Osteoblast (primary cell): ENCODE measurements around the gene UCN2. TPM values are rescaled to one million over a fixed set of nuclear protein-coding genes. Genes with fewer than 3 reads are reported as not detected.
A peak's percentile ranks its signal among the peaks of the same experiment; 100 is the strongest.

ENCODE experiments used
- DNase-seq: peaks from one replicate; pipeline ENCODE4 v3.0.0; 2011; ENCODE audit warnings: low spot score, mixed read lengths; ENCODE audit not compliant: insufficient read length; ENCODE audit errors: missing footprints
- H2AFZ ChIP-seq: 2 replicates; pipeline ENCODE4 v1.6.0; 2011; ENCODE audit warnings: mild to moderate bottlenecking, low read length
- H3K27ac ChIP-seq: 2 replicates; pipeline ENCODE4 v1.5.1; 2011; ENCODE audit warnings: mild to moderate bottlenecking, low read depth, low read length, moderate library complexity
- H3K27me3 ChIP-seq: 2 replicates; pipeline ENCODE4 v1.6.0; 2012; ENCODE audit warnings: mild to moderate bottlenecking, control low read depth, inconsistent platforms, low read length, moderate library complexity; ENCODE audit not compliant: insufficient read depth
- H3K36me3 ChIP-seq: 2 replicates; pipeline ENCODE4 v1.5.1; 2011; ENCODE audit warnings: mild to moderate bottlenecking, low read length, control low read depth, moderate library complexity; ENCODE audit not compliant: insufficient read depth
- H3K4me1 ChIP-seq: 2 replicates; pipeline ENCODE4 v1.5.1; 2011; ENCODE audit warnings: mild to moderate bottlenecking, low read length, control low read depth, moderate library complexity; ENCODE audit not compliant: insufficient read depth
- H3K4me2 ChIP-seq: 2 replicates; pipeline ENCODE4 v1.6.0; 2011; ENCODE audit warnings: mild to moderate bottlenecking, low read length; ENCODE audit not compliant: insufficient read depth
- H3K4me3 ChIP-seq: fragments of 200-600 bp; sonication (generic); 3 replicates; pipeline ENCODE4 v1.5.1; 2012; ENCODE audit warnings: mild to moderate bottlenecking, low read length, inconsistent platforms; ENCODE audit not compliant: insufficient read depth
- H3K79me2 ChIP-seq: 2 replicates; pipeline ENCODE4 v1.6.0; 2012; ENCODE audit warnings: mild to moderate bottlenecking, low read length, control low read depth, inconsistent platforms; ENCODE audit not compliant: insufficient read depth
- H3K9me3 ChIP-seq: 2 replicates; pipeline ENCODE4 v1.5.1; 2011; ENCODE audit warnings: low read depth, low read length, control low read depth
- H4K20me1 ChIP-seq: 2 replicates; pipeline ENCODE4 v1.6.0; 2012; ENCODE audit warnings: mild to moderate bottlenecking, low read length, control low read depth; ENCODE audit not compliant: insufficient read depth
- total RNA-seq: library from RNA; depleted of rRNA; stranded (reverse); fragments of >200 nt; gene quantifications from 2 replicates; pipeline ENCODE4 v1.2.3, GENCODE V29; 2012
- TF ChIP-seq, protein P1 (sequence below): IDR thresholded peaks from 2 replicates; pipeline ENCODE4 v1.5.1; 2011; ENCODE audit warnings: mild to moderate bottlenecking, low read depth, low read length, moderate library complexity; ENCODE audit errors: extremely low read depth

UCN2 gene
- 0.29 and 0.72 TPM in 2 replicates for total RNA-seq

- Histone ChIP-seq H3K27me3 (no peaks in the 10 kb centered on the region), H3K36me3 (no peaks in the 10 kb centered on the region), H3K9me3 (no peaks in the 10 kb centered on the region), H3K79me2 (peaks cover 12% of the 10 kb centered on the region), H3K4me2 (peak within 1 kb of the TSS; percentile 58), H2AFZ (peak within 1 kb of the TSS; percentile 84), H3K4me1 (peaks cover 65% of the 10 kb centered on the region), H4K20me1 (peaks cover 2% of the 10 kb centered on the region), H3K4me3 (no peak within 1 kb of the TSS), H3K27ac (peak within 1 kb of the TSS; percentile 98)
- DNase-seq, result peak; percentile 85
- TF ChIP-seq, protein P1, sequence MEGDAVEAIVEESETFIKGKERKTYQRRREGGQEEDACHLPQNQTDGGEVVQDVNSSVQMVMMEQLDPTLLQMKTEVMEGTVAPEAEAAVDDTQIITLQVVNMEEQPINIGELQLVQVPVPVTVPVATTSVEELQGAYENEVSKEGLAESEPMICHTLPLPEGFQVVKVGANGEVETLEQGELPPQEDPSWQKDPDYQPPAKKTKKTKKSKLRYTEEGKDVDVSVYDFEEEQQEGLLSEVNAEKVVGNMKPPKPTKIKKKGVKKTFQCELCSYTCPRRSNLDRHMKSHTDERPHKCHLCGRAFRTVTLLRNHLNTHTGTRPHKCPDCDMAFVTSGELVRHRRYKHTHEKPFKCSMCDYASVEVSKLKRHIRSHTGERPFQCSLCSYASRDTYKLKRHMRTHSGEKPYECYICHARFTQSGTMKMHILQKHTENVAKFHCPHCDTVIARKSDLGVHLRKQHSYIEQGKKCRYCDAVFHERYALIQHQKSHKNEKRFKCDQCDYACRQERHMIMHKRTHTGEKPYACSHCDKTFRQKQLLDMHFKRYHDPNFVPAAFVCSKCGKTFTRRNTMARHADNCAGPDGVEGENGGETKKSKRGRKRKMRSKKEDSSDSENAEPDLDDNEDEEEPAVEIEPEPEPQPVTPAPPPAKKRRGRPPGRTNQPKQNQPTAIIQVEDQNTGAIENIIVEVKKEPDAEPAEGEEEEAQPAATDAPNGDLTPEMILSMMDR, result peak; percentile 21
Measured at GRCh38 chr3:48563382-48563918, at the start of gene UCN2. TSS of gene UCN2 (minus strand) at chr3:48563781. CDS start at chr3:48563124, 657 bp downstream.

- H3K9me3 ChIP-seq, result peaks cover 2% of the 10 kb centered on the region
- H3K79me2 ChIP-seq, result peaks cover 23% of the 10 kb centered on the region
- H3K4me3 ChIP-seq, result no peak overlapping the region
- no peaks in the 10 kb centered on the region for H4K20me1 ChIP-seq
- no peak overlapping the region for H2AFZ ChIP-seq
- H3K27ac ChIP-seq, result no peak overlapping the region
- peaks cover 18% of the 10 kb centered on the region for H3K4me1 ChIP-seq
- no peak for DNase-seq
- no peak overlapping the region for H3K4me2 ChIP-seq
- H3K27me3 ChIP-seq, result no peaks in the 10 kb centered on the region
- H3K36me3 ChIP-seq, result no peaks in the 10 kb centered on the region
- TF ChIP-seq, protein P1, result no peak
Measured at GRCh38 chr3:48612309-48612708, 48.7 kb upstream of the UCN2 start.

- Histone ChIP-seq H4K20me1 (peaks cover 9% of the 10 kb centered on the region), H3K9me3 (no peaks in the 10 kb centered on the region), H2AFZ (peak within 1 kb of the TSS; percentile 95), H3K4me3 (peak within 1 kb of the TSS; percentile 97), H3K27me3 (no peaks in the 10 kb centered on the region), H3K4me1 (peaks cover 15% of the 10 kb centered on the region), H3K79me2 (peaks cover 38% of the 10 kb centered on the region), H3K4me2 (peak within 1 kb of the TSS; percentile 94), H3K27ac (peak within 1 kb of the TSS; percentile 65), H3K36me3 (peaks cover 20% of the 10 kb centered on the region)
- DNase-seq, result peak; percentile 99
- TF ChIP-seq, protein P1, result peak; percentile 62
Measured at GRCh38 chr3:48609088-48610005, 45.8 kb upstream of the UCN2 start, which contains the start of gene UQCRC1. TSS of gene UQCRC1 (minus strand) at chr3:48609646. CDS start at chr3:48609620, 26 bp downstream.

DNA sequence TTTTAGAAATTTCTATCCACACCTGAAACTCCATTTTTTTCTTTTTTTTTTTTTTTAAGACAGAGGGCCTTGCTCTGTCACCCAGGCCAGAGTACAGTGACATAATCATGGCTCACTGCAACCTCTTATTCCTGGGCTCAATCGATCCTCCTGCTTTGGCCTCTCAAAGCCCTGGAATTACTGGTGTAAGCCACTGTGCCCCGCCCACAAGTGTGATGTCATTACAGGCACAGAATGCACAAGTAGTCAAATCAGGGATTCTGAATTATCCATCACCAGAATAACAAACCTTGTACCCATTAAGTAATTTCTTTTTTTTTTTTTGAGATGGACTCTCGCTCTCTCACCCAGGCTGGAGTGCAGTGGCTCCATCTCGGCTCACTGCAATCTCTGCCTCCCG, 43.9 kb upstream of the UCN2 start:
- peak; percentile 19 for DNase-seq
- H3K36me3 ChIP-seq, result peaks cover 37% of the 10 kb centered on the region
- no peak overlapping the region for H3K4me3 ChIP-seq
- no peak overlapping the region for H2AFZ ChIP-seq
- H3K4me1 ChIP-seq, result peaks cover 9% of the 10 kb centered on the region
- no peaks in the 10 kb centered on the region for H3K9me3 ChIP-seq
- no peaks in the 10 kb centered on the region for H3K27me3 ChIP-seq
- H4K20me1 ChIP-seq, result peaks cover 15% of the 10 kb centered on the region
- H3K27ac ChIP-seq, result no peak overlapping the region
- H3K79me2 ChIP-seq, result peaks cover 40% of the 10 kb centered on the region
- TF ChIP-seq, protein P1, result no peak
- H3K4me2 ChIP-seq, result no peak overlapping the region
